GM20431 (cell line): ENCODE data around the gene PDCD1LG2.
"Not testable (repeated sequence)": the region's sequence is repeated elsewhere in the genome, so short reads cannot be mapped to it uniquely, and the experiment has no call there.

Experiments
- in situ Hi-C: fragments of 300-500 bp; cut with MseI, MboI; formaldehyde crosslinking; loops from one replicate; pipeline ENCODE4 v1.15.0; 2020; ENCODE audit warnings: low sequenced_read_pairs; ENCODE audit not compliant: unreplicated experiment

The PDCD1LG2 gene

DNA sequence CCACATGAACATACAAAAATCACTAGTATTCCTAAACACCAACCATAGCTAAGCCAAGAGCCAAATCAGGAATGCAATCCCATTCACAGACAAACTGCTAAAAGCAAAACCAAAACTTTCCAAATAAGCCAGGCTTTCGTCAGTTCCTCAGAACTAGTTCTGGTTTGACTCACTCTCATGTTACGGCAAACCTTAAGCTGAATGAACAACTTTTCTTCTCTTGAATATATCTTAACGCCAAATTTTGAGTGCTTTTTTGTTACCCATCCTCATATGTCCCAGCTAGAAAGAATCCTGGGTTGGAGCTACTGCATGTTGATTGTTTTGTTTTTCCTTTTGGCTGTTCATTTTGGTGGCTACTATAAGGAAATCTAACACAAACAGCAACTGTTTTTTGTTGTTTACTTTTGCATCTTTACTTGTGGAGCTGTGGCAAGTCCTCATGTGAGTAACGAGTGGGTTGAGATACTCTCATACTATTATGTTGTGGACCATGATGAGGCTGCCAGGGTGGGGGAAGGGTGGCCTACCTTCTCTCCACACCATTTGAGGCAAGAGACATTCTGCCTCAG lies at the start of gene PDCD1LG2:
Gene PDCD1LG2, plus strand, starts transcription at position 172 of the 572 bp plus-strand sequence. CDS start 12,016 bp downstream, outside the sequence.
- in situ Hi-C loops, result no loop called here

- in situ Hi-C loops, result loop anchor here (25.0 kb wide), 1 partner anchor 122 kb away; no protein-coding TSS in a partner anchor
These were observed 45.5 kb upstream of the PDCD1LG2 start for GRCh38 chr9:5464831-5465330.

- in situ Hi-C loops, result loop anchor here (25.0 kb wide), 1 partner anchor 121 kb away; no protein-coding TSS in a partner anchor
These were observed 44.3 kb upstream of the PDCD1LG2 start for GRCh38 chr9:5466005-5466404.

DNA sequence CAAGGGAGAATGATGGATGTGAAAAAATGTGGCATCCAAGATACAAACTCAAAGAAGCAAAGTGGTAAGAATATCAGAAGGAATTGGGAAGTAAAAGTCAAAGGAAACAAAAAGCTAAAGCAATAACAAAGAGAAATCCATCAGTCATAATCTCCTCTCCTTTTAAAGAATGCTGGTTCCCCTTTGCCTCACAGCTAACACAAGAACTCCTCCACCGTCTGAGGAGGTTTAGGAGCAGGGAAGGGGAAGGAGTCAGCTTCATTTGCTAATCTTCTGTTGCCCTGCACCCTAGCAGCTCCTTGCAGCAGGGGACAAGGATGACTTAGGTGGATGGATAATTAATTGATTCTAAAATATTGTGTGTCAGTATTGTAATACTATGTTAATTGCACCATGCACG lies 43.6 kb upstream of the PDCD1LG2 start:
- in situ Hi-C loops, result loop anchor here (25.0 kb wide), 1 partner anchor 121 kb away; no protein-coding TSS in a partner anchor

DNA sequence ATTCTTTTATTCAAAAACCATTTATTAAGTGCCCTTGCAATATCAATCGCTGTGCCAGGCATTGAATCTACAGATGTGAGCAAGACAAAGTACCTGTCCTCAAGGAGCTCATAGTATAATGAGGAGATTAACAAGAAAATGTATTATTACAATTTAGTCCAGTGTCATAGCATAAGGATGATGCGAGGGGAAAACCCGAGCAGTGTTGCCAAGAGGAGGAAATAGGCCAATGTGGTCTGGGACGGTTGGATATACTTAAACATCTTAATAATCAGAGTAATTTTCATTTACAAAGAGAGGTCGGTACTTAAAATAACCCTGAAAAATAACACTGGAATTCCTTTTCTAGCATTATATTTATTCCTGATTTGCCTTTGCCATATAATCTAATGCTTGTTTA lies 41.5 kb upstream of the PDCD1LG2 start:
- in situ Hi-C loops, result loop anchor here (25.0 kb wide), 1 partner anchor 118 kb away; no protein-coding TSS in a partner anchor

DNA sequence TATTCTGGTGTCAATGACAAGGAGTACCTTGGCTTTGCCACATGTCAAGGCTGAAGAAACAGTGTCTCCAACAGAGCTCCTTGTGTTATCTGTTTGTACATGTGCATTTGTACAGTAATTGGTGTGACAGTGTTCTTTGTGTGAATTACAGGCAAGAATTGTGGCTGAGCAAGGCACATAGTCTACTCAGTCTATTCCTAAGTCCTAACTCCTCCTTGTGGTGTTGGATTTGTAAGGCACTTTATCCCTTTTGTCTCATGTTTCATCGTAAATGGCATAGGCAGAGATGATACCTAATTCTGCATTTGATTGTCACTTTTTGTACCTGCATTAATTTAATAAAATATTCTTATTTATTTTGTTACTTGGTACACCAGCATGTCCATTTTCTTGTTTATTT lies 40.2 kb upstream of the PDCD1LG2 start:
- in situ Hi-C loops, result loop anchor here (25.0 kb wide), 1 partner anchor 117 kb away; no protein-coding TSS in a partner anchor

GRCh38 chr9:5470816-5471215 lies 39.5 kb upstream of the PDCD1LG2 start:
- in situ Hi-C loops, result loop anchor here (25.0 kb wide), 1 partner anchor 116 kb away; no protein-coding TSS in a partner anchor

DNA sequence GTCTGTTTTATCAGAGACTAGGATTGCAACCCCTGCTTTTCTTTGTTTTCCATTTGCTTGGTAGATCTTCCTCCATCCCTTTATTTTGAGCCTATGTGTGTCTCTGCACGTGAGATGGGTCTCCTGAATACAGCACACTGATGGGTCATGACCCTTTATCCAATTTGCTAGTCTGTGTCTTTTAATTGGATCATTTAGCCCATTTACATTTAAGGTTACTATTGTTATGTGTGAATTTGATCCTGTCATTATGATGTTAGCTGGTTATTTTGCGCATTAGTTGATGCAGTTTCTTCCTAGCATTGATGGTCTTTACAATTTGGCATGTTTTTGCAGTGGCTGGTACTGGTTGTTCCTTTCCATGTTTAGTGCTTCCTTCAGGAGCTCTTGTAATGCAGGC lies 34.7 kb upstream of the PDCD1LG2 start:
- in situ Hi-C loops, result not testable (repeated sequence)

DNA sequence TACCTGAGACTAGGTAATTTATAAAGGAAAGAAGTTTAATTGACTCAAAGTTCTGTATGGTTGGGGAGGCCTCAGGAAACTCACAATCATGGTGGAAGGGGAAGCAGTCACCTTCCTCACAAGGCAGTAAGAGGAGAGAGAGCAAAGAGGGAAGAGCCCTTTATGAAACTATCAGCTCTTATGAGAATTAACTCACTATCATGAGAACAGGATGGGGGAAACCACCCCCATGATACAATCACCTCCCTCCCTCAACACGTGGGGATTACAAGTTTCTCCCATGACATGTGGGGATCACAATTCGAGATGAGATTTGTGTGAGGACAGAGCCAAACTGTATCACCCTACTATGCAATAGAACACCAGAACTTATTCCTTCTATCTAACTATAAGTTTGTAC lies 32.1 kb upstream of the PDCD1LG2 start:
- in situ Hi-C loops, result no loop called here

GRCh38 chr9:5479994-5480694 lies 30.2 kb upstream of the PDCD1LG2 start:
- in situ Hi-C loops, result no loop called here

GRCh38 chr9:5480919-5481318 lies 29.4 kb upstream of the PDCD1LG2 start:
- in situ Hi-C loops, result no loop called here

GRCh38 chr9:5481322-5482040 lies 28.9 kb upstream of the PDCD1LG2 start:
- in situ Hi-C loops, result no loop called here

GRCh38 chr9:5482194-5482593 lies 28.1 kb upstream of the PDCD1LG2 start:
- in situ Hi-C loops, result no loop called here

GRCh38 chr9:5483306-5483705 lies 27.0 kb upstream of the PDCD1LG2 start:
- in situ Hi-C loops, result no loop called here

GRCh38 chr9:5485378-5486085 lies 24.8 kb upstream of the PDCD1LG2 start:
- in situ Hi-C loops, result no loop called here

DNA sequence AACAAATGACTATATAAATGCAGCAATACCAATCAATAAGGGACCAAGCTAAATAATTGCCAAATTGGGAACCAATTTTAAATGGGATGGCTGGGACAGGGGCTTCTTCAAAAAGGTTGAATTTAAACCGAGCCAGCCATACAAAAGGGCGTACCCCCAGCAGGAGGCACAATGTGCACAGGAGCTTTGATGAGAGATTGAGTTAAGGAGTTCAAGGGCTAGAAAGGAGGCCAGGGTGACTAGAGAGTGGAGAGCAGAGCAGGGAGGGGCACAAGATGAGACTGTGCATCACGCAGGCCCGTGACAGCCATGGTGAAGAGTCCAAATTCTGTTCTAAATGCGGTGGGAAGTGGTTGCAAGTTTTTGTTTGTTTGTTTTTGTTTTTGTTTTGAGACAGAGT lies 23.3 kb upstream of the PDCD1LG2 start:
- in situ Hi-C loops, result no loop called here

GRCh38 chr9:5488221-5489008 lies 21.9 kb upstream of the PDCD1LG2 start:
- in situ Hi-C loops, result no loop called here

DNA sequence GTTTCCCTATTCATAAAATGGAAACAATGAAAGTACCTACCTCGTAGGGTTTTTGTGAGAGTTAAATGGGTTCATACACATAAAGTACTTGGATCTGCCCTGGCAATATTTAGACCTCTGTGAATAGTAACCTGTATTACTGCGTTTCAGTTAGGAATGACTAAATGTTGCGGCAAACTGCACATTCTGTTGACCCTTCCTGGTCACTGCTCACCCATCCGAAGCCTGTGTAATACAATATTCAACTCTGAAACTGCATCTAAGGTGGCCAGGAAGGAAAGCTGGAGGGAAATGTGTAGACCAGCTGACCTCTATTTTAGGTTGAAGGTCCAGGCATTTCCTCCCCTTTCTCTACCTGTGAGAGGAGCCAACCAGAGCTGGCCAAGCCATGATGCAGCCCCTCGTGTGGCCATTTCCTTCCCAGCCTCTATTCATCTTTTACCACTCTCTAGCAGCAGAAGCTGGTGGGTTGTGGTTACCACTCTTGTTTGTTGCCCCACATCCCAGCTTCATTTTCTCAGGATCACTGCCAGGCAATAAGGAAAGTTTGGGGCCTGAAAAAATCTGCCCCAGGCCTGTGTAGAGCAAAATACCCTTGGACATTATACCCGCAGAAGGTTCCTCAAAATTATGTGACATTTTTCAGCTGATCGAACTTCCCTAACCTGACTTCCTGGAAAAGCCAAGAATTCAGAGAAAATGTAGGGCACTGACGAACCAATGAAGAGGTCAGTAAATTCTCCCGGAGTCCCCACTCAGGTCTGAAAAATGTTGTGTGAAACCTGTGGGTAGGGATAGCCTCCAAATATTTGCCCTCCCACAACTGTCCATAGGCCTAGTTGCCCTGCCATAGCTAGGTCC lies 20.5 kb upstream of the PDCD1LG2 start:
- in situ Hi-C loops, result no loop called here
